Measurements from ENCODE around the gene PIK3C3.
A peak's percentile ranks its signal among the peaks of the same experiment; 100 is the strongest.
"Not testable (repeated sequence)": the region's sequence is repeated elsewhere in the genome, so short reads cannot be mapped to it uniquely, and the experiment has no call there.

Gene PIK3C3

GRCh38 chr18:42024131-42024530, 69.1 kb downstream of the PIK3C3 start:
- no peak for DNase-seq (ENCODE audit: low spot score)

GRCh38 chr18:42025491-42025890, 70.5 kb downstream of the PIK3C3 start:
- DNase-seq (ENCODE audit: low spot score), result no peak

GRCh38 chr18:42025974-42026625, 71.1 kb downstream of the PIK3C3 start:
- no peak for DNase-seq (ENCODE audit: low spot score)

GRCh38 chr18:42028247-42028832, 73.3 kb downstream of the PIK3C3 start:
- DNase-seq (ENCODE audit: low spot score), result peak; percentile 51

GRCh38 chr18:42029092-42029491, 74.1 kb downstream of the PIK3C3 start:
- DNase-seq (ENCODE audit: low spot score), result no peak

- no peak for DNase-seq (ENCODE audit: low spot score)
These were observed 75.7 kb downstream of the PIK3C3 start for GRCh38 chr18:42030586-42031182.

- no peak for DNase-seq (ENCODE audit: low spot score)
These were observed 77.4 kb downstream of the PIK3C3 start for GRCh38 chr18:42032447-42032846.

GRCh38 chr18:42033137-42033810, 78.2 kb downstream of the PIK3C3 start:
- DNase-seq (ENCODE audit: low spot score), result no peak

- DNase-seq (ENCODE audit: low spot score), result no peak
These were observed 83.9 kb downstream of the PIK3C3 start for GRCh38 chr18:42038936-42039335.

GRCh38 chr18:42039396-42039795, 84.4 kb downstream of the PIK3C3 start:
- DNase-seq (ENCODE audit: low spot score), result no peak

GRCh38 chr18:42041793-42042192, 86.8 kb downstream of the PIK3C3 start:
- no peak for DNase-seq (ENCODE audit: low spot score)

- DNase-seq (ENCODE audit: low spot score), result no peak
These were observed 90.3 kb downstream of the PIK3C3 start for GRCh38 chr18:42045346-42045745.

GRCh38 chr18:42047721-42048120, 92.7 kb downstream of the PIK3C3 start:
- no peak for DNase-seq (ENCODE audit: low spot score)

- DNase-seq (ENCODE audit: low spot score), result no peak
These were observed 93.1 kb downstream of the PIK3C3 start for GRCh38 chr18:42048158-42048557.

- not testable (repeated sequence) for DNase-seq (ENCODE audit: low spot score)
These were observed 94.5 kb downstream of the PIK3C3 start for GRCh38 chr18:42049536-42049935.

- no peak for DNase-seq (ENCODE audit: low spot score)
These were observed 96.4 kb downstream of the PIK3C3 start for GRCh38 chr18:42051411-42051810.

- peak; percentile 6 for DNase-seq (ENCODE audit: low spot score)
These were observed 97.2 kb downstream of the PIK3C3 start for GRCh38 chr18:42052122-42052708.

GRCh38 chr18:42053188-42053781, 98.3 kb downstream of the PIK3C3 start:
- peak; percentile 65 for DNase-seq (ENCODE audit: low spot score)

GRCh38 chr18:42064109-42064508, 109.1 kb downstream of the PIK3C3 start:
- no peak for DNase-seq (ENCODE audit: low spot score)

- DNase-seq (ENCODE audit: low spot score), result no peak
These were observed 112.5 kb downstream of the PIK3C3 start for GRCh38 chr18:42067518-42067917.

- DNase-seq (ENCODE audit: low spot score), result no peak
These were observed 113.0 kb downstream of the PIK3C3 start for GRCh38 chr18:42068030-42068429.

GRCh38 chr18:42069036-42069435, 114.0 kb downstream of the PIK3C3 start:
- DNase-seq (ENCODE audit: low spot score), result no peak

Measured in CD4-positive, alpha-beta T cell treated with Interleukin-15 for 4 hours (primary cell).